ENCODE measurements around the gene RNF144A. TPM values are rescaled to one million over a fixed set of nuclear protein-coding genes. Genes with fewer than 3 reads are reported as not detected.

RNF144A gene
- total and polyA plus RNA-seq, 10 of the 15 experiments (the other 5 are each of a cell fraction or from before 2014, with no cell fraction given) = 0.02 to 12.1 (median 0.48) TPM; not detected in 1

Other genes with a start within 250 kb of the RNF144A start
- gene CMPK2, start 51.5 kb upstream of the RNF144A start, total RNA-seq (2014; rRNA removed) = 4.0 and 6.4 TPM in 2 replicates
- 3.0 and 3.8 TPM in 2 replicates for gene CMPK2, start 51.5 kb upstream of the RNF144A start, total RNA-seq (2014; rRNA removed; fragmentation: Illumina TruSeq; extraction: Trizol)
- 3.5 and 3.9 TPM in 2 replicates for gene CMPK2, start 51.5 kb upstream of the RNF144A start, total RNA-seq (2021)
- gene CMPK2, start 51.5 kb upstream of the RNF144A start, polyA plus RNA-seq (2011; rRNA removed) = 5.6 TPM in 2 replicates
- 4.1 and 4.8 TPM in 2 replicates for gene CMPK2, start 51.5 kb upstream of the RNF144A start, polyA plus RNA-seq (2014; fragmentation: Illumina TruSeq; extraction: Trizol)
- 1 to 10 TPM; 1.9 to 2.3 TPM for gene CMPK2, start 51.5 kb upstream of the RNF144A start, polyA plus RNA-seq (2014; fragmentation: Nextera tagmentation; extraction: Ambion mirVana)
- 2.6 and 3.5 TPM in 2 replicates for gene CMPK2, start 51.5 kb upstream of the RNF144A start, polyA plus RNA-seq (2014; rRNA removed)
- gene CMPK2, start 51.5 kb upstream of the RNF144A start, polyA plus RNA-seq (2016; fragmentation: Nextera tagmentation; extraction: Ambion mirVana) = 1 to 10 TPM in 1 of 2 experiments, under 1 TPM in 1; 0.50 to 1.5 TPM
- gene RSAD2, start 39.6 kb upstream of the RNF144A start, total RNA-seq (2014; rRNA removed) = 0.54 and 0.73 TPM in 2 replicates
- 0.60 and 0.72 TPM in 2 replicates for gene RSAD2, start 39.6 kb upstream of the RNF144A start, total RNA-seq (2014; rRNA removed; fragmentation: Illumina TruSeq; extraction: Trizol)
- 0.87 and 1.2 TPM in 2 replicates for gene RSAD2, start 39.6 kb upstream of the RNF144A start, total RNA-seq (2021)
- 0.75 and 0.76 TPM in 2 replicates for gene RSAD2, start 39.6 kb upstream of the RNF144A start, polyA plus RNA-seq (2011; rRNA removed)
- gene RSAD2, start 39.6 kb upstream of the RNF144A start, polyA plus RNA-seq (2014; fragmentation: Illumina TruSeq; extraction: Trizol) = 0.74 and 0.90 TPM in 2 replicates
- under 1 TPM; 0.40 to 0.56 TPM for gene RSAD2, start 39.6 kb upstream of the RNF144A start, polyA plus RNA-seq (2014; fragmentation: Nextera tagmentation; extraction: Ambion mirVana)
- 0.67 and 1.1 TPM in 2 replicates for gene RSAD2, start 39.6 kb upstream of the RNF144A start, polyA plus RNA-seq (2014; rRNA removed)
- gene RSAD2, start 39.6 kb upstream of the RNF144A start, polyA plus RNA-seq (2016; fragmentation: Nextera tagmentation; extraction: Ambion mirVana) = under 1 TPM; 0.24 to 0.33 TPM